Limb (tissue), 2 donors: ENCODE measurements around the gene ZSCAN2.
A peak's percentile ranks its signal among the peaks of the same experiment; 100 is the strongest.
"Not testable (repeated sequence)": the region's sequence is repeated elsewhere in the genome, so short reads cannot be mapped to it uniquely, and the experiment has no call there.

Experiments used
- DNase-seq, 2 donors: peaks; one replicate each; pipeline ENCODE4 v3.0.0-alpha.2; 2016; ENCODE audit errors: extremely low spot score in 2 of 2

ZSCAN2 gene

DNA sequence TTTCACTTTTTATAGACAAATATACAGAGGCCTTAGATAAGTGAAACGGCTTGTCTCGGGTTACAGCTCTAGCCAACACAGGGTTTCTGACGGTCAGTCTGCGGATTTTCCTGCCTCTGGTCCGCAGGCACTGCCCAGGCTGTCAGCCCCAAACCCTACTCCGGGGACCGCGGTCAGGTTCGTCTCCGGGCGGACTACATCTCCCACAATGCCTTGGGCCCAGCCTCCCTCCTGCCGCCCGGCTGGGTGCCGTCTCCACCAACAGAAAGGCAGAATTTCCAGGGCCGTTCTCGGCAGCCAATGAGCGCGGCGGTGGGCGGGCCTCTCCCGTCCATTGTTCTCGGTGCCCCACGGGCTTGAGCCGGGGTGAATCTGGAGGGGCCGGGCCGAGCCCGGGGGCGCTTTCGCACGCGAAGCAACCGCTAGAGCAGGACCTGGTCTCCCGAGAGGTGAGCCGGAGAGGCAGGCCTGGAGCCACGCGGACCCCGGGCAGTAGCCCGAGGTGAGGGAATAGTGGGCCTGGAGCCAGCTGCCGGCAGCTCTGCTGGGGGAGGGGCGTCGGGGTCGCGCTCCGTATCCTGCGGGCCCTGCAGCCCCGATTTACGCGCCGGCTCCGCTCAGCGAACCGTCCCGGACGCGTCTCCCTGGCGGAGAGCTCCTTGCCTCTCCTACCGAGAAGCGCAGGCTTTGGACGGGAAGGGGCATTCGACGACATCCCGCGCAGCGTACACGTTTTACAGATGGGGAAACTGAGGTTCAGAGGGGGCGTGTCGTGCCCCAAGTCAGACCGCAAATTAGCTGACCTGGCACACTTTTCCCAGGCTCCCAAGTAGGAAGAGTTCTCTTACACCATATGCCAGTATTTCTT lies at the start of gene ZSCAN2:
Gene ZSCAN2, plus strand, starts transcription at position 323 of the 868 bp plus-strand sequence. CDS start 2,919 bp downstream, outside the sequence.
- DNase-seq = peak; percentile 96 to 97

DNA sequence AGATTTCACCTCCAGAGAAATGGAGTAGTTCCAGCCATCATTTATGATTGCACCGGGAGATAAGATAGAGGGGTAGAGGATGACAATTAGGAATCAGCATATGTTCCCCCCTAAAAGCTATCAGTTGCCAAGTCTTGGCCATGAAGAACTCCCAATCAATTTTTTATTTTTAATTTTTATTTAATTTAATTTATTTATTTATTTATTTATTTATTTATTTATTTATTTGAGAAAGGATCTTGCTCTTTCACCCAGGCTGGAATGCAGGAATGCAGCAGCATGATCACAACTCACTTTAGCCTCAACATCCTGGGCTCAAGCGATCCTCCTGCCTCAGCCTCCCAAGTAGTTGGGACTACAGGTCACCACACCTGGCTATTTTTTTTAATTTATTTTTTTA lies 49.2 kb upstream of the ZSCAN2 start:
- DNase-seq = not testable (repeated sequence)

DNA sequence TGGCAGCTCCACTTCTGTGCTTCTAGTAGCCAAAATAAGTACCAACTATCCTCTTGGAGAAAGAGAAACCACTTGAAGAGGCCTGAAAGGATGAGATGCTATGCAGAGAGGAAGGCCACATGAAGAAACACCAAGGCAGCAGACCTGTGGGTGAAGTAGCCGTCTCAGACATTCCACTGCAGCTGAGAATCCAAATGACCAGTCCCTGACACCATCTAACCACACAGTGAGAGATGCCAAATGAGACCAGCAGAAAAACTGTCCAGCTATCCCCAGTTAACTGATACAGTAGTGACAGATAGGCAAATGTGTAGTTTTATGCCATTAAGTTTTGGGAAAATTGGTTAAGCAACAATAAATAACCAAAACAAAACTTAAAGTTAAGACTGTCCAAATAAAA lies 47.9 kb upstream of the ZSCAN2 start:
- no peak for DNase-seq

DNA sequence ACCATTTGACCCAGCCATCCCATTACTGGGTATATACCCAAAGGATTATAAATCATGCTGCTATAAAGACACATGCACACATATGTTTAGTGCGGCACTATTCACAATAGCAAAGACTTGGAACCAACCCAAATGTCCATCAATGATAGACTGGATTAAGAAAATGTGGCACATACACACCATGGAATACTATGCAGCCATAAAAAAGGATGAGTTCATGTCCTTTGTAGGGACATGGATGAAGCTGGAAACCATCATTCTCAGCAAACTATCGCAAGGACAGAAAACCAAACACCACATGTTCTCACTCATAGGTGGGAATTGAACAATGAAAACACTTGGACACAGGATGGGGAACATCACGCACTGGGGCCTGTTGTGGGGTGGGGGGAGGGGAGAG lies 44.1 kb upstream of the ZSCAN2 start:
- DNase-seq = not testable (repeated sequence)

DNA sequence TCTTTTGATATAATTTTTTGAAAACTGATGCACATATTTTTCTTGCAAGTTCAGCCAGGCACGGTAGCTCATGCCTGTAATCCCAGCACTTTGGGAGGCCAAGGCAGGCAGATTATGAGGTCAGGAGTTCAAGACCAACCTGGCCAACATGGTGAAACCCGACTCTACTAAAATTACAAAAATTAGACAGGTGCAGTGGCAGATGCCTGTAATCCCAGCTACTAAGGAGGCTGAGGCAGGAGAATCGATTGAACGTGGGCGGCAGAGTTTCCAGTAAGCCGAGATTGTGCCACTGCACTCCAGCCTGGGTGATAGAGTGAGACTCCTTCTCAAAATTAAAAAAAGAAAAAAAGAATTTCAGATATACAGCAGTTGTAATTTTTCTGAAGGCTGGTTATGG lies 32.8 kb upstream of the ZSCAN2 start:
- not testable (repeated sequence) for DNase-seq

DNA sequence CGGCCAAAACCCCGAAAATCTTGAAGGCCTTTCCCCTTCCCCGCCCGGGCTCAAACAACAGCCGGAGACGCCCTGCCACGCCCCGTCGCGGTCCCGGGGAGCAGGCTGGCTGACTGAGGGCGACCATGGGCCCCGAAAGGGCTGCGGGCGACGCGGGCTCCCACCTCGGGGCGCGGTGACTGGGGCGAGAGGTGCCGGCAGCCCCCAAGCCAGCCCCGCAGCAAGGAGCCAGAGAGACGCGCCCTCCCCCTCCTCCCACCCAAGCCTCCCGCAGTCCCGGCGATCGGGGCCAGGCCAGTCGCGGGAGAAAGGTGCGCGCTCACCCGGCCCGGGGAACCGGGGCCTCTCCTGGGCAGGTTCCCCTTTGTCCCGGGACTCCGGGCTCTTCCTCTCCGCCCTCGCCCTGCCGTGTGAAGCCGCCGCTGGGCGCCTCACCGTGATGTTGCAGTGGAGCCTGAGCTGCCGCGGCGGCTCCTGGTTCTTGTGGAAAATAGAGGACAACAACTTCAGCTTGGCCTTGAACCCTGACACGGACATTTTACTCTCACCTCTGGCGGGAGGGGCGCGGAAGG lies 30.6 kb upstream of the ZSCAN2 start:
- DNase-seq = peak; percentile 18 to 74

DNA sequence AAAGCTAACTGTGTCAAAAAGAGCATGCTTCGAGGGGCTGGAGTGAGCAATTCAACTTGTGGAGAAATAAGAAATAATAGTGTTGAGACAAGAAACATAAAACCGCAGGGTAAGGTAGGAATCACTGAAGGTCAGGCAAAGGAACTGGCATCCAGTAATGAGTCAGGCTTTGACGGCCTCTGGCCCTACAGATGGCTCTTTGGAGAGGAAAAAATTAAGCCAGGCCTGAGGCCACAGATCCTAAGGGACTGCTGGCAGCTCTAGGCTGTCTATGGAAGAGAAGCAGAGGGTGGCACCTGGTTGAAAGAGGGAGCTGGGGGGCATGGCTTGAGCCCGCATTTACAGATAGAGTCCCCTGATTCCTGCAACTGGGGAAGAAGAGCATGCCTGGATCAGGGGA lies 28.6 kb upstream of the ZSCAN2 start:
- DNase-seq = no peak

DNA sequence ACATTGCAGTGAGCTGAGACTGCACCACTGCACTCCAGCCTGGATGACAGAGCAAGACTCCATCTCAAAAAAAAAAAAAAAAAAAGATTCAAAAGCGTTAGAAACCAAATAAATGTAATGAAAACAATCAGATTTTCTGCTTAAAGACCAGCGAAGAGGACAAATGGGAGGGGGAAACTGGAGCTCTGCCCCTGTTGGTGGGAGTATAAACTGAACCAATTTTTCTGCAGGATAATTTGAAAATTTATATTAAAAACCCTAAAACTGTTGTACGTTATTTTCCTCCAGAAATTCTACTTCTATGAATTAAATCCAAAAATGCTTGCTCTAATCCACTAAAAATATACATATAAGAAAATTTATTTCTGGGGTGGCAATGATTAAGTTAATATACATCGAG lies 25.3 kb upstream of the ZSCAN2 start:
- DNase-seq = no peak

DNA sequence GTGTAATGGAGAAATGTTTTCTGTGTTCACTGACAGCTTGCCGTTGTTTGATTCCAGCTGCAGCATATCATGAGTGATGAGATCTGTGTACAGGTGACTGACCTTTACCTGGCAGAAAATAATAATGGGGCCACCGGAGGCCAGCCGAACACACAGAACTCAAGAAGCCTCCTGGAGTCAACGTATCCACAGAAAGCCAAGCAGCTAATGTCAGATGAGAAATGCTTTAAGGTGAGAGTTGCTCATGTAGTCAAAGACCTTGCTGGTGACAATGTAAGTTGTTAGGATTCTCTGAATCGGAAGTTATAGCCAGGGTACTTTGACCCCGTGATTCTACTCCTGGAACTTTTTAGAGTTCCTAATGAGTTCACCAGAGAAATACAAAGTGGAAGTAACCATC lies 22.9 kb upstream of the ZSCAN2 start:
- not testable (repeated sequence) for DNase-seq

DNA sequence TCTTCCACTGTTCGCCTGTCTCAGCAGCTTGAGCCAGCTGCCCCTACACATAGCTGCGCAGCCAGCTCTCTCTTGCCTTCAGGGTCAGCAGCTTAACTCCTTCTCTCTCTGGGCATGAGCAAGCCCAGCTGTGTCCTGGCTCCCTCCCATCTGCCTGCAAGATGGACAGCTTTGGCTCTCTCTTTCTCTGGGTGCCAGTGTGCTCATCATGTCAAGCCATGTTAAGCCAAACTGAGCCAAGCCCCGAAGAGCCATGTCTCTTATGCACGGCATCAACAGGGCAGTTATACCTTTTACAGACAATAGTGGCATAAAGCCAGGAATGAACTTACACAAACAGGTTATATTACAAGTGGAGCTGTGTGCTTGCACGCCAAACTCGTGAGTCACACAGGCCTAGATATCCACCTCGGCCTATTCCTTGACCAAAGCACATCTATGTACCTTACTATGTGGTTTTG lies 21.5 kb upstream of the ZSCAN2 start:
- DNase-seq = peak in 1 of 2 donors; percentile 53

DNA sequence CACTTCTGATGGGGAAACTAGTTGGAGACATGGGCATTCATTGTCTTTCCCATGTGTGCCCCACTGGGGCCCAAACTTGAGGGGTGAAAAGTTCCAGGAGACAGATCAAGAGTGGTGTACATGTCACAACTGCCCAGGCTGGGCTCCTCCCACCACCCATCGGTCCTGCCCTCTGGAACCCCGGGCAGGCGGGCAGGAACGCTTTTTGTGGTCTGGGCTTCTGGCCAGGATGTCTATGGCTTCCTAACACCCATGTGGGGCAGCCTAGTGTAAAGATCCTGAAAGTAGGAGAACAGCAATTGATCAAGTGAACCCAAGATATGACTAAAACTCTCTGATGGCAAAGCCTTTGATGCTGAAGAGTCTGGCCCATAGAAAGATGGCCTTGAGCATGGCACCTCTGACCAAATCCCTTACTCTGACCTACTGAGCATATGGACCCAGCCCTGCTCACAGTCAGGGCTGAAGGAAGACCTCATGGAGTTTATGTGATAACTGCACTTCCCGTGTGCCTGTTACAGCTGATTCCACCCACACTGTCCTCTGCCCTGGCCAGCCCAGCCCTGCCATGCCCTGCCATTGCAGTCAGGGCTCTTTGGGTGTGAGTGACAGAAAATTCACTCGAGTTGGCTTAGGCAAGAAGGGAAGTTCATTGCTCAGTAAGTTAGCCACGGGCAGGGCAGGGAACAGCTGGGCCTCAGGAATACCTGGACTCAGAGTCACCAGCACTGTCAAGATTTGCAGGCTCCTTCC lies 19.0 kb upstream of the ZSCAN2 start:
- not testable (repeated sequence) for DNase-seq

DNA sequence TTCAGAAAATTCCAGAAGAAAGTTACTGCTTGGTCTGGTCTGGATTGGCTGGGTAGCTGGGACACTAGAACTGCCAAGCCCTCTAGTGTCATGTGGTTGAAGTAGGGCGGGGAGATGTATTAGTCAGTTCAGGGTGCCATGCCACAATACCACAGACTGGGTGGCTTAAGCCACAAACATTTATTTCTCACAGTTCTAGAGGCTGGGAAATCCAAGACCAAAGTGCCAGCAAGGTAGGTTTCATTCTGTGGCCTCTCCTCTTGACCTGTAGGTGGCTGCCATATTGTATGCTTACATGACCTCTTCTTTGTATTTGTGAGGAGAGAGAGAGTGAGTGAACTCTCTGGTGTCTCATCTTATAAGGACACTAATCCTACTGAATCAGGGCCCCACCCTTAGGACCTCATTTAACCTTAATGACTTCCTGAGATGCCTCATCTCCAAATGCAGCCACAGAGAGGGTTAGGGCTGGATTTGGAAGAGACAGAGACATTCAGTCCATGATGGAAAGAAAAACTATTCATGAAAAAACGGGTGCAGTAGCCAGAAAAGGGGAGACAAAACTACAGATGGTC lies 18.1 kb upstream of the ZSCAN2 start:
- no peak for DNase-seq

DNA sequence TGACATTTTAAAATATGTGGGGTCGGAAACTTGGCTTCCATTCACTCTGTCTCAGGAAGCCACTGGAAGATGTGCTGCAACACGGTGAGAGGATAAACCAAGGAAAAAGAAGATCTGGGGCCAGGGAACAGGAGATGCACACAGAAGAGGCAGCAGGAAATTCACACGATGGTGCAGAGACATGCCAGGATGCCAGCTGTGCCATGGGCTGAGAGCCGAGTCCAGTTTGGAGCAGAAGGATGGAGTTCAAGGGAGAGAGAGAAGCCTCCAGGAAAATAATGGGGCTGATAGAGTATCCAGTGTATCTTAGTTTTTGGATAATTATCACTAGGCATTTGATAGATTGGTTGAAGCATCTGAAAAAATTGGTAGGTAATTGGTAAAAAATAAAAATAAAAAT lies 16.9 kb upstream of the ZSCAN2 start:
- DNase-seq = not testable (repeated sequence)

DNA sequence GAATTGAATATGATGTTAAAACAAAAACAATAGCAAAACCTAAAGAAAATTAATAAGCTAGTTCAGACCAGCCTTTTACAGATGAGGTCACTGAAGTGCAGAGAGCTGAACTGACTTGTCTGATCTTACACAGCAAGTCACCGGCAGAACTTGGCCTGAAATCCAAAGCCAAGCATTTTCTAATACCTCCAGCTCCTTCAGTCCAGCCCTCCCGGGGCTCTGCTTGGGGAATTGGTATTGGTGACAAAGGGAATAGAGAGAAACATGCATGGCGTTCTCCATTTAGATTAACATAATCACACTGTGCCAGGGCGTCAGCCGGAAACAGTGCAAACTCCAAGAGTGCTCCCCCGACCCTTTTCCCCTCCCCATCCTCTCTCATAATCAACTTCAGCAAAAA lies 14.1 kb upstream of the ZSCAN2 start:
- no peak for DNase-seq

DNA sequence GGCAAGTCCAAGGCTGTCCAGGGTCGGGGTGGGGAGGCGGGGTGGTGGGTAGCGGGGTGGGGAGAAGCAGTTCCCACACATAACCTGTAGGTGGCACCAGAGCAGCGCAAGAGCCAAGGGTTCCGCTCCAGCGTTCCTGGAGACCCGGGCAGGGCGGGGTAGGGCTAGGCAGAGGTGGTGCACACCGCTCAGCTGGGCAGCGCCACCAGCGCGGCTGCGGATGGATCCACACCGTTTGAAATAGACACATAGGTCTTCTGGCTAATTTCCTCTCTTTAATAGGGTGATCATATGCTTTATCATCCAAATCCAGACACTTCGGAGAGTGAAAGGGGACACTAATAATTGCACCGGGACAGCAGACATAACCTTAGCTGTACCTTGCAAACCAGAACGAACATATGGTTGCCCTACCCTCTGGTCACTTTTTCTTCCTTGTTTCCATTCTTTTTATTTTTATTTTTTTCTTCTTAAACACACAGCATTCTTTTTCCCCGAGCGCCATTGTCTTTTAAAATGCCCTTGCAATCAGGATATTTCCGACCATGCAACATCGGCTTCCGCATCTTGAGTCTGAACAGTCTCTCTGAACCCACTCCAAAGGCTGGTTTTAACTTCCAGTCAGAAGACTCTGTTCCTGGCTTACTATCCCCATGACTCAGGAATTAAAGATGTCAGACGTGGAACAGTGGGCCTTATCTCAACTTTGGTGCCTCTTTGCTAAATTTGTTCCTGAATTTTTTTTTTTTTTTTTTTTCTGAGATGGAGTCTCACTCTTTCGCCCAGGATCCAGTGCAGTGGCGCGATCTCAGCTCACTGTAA lies 12.5 kb upstream of the ZSCAN2 start:
- peak; percentile 87 to 91 for DNase-seq

DNA sequence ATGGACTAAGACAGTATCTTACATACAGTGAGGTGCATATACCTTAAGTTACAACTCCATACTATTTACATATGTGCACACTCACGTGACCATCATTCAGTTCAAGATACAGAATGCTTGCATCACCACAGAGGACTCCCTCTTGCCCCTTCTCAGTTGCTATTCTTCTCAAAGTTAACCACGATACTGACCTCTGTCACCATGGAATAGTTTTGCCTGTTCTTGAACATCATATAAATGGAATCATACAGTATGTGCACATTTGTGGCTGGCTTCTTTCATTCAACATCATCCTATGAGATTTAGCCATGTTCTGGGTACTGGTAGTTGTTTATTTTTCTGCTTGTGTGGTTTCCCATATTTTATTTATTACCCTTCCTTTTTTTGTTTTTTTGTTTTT lies 10.4 kb upstream of the ZSCAN2 start:
- no peak for DNase-seq

DNA sequence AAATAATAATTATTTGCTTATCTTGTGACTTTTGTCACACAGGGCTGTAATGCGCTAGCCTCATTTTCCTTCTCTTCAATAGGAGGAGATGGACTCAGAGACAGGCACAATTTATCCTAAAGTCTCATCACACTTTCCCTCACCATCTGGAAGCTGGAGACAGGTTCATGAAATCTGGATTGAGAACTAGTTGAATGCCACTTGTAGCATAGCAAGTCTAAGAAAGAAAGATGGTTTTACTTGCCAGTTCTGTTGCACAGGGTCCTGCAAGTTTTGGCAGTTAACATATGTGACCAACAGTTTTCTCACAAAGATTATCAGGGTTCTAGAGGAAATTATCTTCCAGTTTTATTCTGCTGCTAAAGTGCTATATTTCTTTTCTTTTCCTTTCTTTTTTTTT lies 9.0 kb upstream of the ZSCAN2 start:
- DNase-seq = no peak

DNA sequence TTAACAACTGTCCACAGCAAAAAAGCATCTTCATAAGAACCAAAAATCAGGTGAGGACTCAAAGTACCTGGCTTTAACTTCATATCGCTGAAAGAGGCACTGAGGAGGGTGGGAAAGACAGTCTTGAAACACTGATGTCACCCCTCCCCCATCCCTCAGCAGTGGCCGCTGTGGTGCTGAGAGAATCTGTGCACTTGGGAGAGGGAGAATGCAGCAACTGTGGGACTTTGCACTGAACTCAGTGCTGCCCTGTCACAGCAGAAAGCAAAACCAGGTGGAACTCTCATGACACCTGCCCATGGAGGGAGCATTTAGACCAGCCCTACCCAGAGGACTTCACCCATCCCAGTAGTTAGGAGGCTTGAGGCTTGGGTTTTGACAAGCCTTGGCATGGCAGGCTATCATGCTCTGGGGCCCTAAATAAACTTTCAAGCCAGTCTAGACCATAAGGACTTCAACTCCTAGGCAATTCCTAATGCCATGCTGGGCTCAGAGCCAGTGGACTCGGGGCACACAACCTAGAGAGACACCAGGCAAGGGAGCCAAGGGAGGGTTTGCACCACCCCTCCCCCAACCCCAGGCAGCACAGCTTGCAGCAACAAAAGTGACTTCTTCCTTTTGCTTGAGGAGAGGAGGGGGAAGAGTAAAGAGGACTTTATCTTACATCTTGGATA lies 6.1 kb upstream of the ZSCAN2 start:
- no peak for DNase-seq

DNA sequence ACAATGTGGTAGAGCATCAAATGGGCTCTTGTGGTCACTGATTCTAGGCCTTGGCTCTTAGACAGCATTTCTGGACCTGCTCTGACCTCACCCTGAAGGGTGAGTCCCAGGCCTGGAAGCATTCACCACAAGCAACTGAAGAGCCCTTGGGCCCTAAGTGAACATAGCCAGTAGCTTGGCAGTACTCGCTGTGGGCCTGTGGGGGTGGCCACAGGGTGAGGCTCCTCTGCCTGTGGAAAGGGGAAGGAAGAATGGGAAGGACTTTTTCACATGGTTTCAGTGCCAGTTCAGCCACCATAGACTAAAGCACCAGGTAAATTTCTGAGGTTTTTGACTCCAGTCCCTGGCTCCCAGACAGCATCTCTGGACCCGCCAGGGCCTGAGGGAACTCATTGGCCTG lies 5.1 kb upstream of the ZSCAN2 start:
- DNase-seq = no peak

DNA sequence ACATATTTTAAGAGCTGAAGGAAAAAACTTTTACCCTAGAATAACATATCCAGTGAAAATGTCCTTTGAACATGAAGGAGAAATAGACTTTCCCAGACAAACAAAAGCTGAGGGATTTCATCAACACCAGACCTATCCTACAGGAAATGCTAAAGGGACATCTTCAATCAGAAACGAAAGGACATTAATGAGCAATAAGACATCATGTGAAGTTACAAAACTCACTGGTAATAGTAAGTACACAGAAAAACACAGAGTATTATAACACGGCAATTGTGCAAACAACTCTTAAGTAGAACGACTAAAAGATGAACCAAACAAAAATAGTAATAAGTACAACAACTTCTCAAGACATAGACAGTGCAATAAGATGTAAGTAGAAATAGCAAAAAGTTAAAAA lies 3.5 kb upstream of the ZSCAN2 start:
- no peak for DNase-seq
